Left renal cortex interstitium (tissue), 4 donors: ENCODE data around the gene B4GALT1. TPM values are rescaled to one million over a fixed set of nuclear protein-coding genes. Genes with fewer than 3 reads are reported as not detected.
"Not testable (repeated sequence)": the region's sequence is repeated elsewhere in the genome, so short reads cannot be mapped to it uniquely, and the experiment has no call there.

Experiments used
- DNase-seq, 4 donors: peaks; one replicate each; pipeline ENCODE4 v3.0.0-alpha.2; 2013; ENCODE audit warnings: low read depth in 4 of 4, low spot score in 2 of 4, missing footprints in 1 of 4
- polyA plus RNA-seq, 4 donors: library from polyadenylated mRNA; unstranded; fragments of 120-200 nt; gene quantifications; one replicate each; pipeline ENCODE4 v1.2.1, GENCODE V29; 2013; ENCODE audit not compliant: insufficient read length in 4 of 4

B4GALT1 gene
- polyA plus RNA-seq, 4 donors = 82.9 to 117 (median 105) TPM

DNA sequence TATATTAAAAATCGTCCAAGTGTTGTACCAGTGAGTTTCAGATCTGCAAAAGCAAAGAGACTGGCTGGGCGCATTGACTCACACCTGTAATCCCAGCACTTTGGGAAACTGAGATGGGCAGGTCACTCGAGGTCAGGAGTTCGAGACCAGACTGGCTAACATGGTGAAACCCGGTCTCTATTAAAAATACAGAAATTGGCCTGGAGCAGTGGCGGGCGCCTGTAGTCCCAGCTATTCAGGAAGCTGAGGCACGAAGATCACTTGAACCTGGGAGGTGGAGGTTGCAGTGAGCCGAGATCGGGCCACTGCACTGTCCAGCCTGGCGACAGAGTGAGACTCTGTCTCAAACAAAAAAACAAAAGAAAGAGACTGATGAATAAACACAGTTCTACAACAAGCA is 18.3 kb upstream of the B4GALT1 start:
- DNase-seq = no peak

GRCh38 chr9:33184963-33185362 is 17.8 kb upstream of the B4GALT1 start:
- no peak for DNase-seq

DNA sequence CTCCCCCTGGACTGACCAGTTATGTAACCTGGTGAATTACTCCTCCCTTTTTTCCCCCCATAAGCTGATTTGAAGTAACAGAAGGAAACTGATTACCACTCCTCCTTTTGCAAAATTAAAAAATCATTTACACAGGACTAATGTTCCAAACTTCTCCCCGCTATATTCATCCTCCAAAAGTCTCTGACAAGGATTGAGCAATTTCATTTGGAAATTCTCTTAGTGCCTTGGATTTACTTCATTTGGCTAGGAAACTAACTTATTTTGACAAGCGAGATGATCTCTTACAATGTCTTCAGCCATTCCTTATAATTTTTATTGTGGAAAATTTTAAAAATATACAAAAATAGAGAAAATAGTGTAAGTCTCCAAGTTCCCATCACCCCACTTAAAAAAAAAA is 15.4 kb upstream of the B4GALT1 start:
- no peak for DNase-seq

- DNase-seq = no peak
These were observed 13.5 kb upstream of the B4GALT1 start for GRCh38 chr9:33180526-33181184.

GRCh38 chr9:33178972-33179697 is 12.0 kb upstream of the B4GALT1 start:
- DNase-seq = no peak

DNA sequence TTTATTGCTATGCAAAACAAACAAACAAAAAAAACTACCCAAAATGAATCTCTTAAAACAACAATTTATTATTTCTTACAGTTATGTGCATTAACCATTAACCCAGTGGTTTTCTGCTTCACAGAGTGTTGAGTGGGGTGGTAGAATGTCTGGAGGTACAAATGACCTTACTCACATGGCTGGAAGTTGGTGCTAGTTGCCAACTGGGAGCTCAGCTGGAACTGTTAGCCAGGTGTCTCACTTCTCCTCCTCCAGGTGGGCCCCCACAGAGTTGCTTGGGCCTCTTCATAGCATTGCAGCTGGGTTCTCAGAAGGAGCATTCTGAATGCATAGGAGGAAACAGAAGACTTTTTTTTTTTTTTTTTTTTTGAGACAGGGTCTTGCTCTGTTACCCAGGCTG is 10.5 kb upstream of the B4GALT1 start:
- DNase-seq = no peak

DNA sequence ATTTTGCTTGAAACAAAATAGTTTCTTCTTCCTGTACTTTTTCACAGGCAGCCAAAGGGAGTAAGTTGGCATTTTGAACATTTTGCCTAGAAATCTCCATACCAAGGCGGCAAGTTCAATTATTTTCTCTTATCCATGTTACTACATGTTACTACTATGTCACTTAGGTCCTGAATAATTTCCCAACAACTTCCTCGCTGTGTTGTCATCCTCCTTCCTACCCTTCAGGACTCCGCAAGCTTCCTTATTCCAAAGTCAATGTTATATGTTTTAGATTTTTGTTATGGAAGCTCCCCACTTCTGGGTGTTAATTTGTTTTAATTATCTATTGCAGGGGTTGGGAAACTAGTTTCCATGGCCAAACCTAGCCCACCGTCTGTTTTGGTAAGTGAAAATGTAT is 9.9 kb upstream of the B4GALT1 start:
- DNase-seq = no peak

DNA sequence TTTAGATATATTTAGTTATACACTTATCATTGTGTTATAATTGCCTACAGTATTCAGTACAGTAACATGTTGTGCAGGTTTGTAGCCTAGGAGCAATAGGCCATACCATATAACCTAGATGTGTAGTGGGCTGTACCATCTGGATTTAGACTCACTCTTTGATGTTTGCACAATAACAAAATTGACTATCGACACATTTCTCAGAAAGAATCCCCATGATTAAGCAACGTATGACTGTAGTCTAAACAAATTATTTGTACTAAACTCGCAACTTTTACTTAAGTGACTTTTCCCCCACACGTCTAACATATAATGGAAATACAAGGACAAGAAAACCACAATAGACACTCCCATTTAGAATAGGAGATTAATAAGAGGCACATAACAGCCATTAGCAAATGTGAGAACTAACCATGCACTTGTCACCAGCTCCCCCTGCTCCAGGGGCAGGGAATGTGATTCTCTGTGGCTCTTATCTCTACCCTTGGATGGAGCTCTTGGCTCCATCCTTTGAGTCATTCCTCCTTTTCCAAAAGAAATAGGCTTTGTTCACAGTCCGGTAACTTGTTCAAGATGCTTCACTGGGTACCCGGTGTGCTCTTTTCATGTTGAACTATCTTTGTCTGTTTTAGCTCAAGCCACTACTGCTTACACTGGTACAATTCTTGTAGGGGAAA is 8.7 kb upstream of the B4GALT1 start:
- DNase-seq = no peak

DNA sequence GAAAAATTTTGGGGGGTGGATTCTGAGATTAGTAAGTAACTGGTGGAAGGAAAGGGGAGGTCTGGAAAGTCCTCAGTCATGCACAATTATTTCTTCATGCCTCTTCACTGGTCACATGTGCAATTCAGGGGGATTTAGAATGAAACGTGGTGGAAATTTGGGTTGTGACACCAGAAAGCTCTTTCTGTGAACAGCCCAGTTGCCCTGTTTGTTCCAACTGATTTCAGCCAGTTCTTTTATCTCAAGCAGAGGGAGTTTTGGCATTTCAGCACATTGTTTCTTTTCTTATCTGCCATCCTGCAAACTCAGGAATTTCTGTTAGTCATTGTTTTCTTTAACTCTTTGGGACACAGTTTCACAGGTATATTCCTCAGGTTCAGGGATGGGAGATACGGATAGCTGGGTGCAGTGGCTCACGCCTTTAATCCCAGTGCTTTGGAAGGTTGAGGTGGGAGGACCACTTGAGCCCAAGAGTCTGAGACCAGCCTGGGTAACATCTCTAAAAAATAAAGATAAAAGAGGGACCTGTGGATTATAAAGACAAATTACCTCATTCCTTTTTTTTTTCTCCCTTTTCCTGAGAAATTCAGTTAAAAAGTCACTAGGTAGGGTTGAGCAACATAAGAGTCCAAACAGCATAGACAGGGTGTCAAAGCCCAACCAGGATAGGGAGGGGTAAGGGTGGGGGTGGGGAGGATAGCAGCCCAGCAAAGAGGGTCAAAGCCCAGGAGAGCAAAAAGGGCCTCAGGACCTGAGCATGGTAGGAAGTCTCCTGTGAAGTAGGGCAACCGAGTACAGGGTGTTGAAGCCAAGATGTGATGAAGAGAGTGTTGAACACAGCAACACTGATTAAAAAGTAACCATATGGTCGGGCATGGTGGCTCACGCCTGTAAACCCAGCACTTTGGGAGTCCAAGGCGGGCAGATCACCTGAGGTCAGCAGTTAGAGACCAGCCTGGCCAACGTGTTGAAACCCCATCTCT is 5.4 kb upstream of the B4GALT1 start:
- DNase-seq = no peak

DNA sequence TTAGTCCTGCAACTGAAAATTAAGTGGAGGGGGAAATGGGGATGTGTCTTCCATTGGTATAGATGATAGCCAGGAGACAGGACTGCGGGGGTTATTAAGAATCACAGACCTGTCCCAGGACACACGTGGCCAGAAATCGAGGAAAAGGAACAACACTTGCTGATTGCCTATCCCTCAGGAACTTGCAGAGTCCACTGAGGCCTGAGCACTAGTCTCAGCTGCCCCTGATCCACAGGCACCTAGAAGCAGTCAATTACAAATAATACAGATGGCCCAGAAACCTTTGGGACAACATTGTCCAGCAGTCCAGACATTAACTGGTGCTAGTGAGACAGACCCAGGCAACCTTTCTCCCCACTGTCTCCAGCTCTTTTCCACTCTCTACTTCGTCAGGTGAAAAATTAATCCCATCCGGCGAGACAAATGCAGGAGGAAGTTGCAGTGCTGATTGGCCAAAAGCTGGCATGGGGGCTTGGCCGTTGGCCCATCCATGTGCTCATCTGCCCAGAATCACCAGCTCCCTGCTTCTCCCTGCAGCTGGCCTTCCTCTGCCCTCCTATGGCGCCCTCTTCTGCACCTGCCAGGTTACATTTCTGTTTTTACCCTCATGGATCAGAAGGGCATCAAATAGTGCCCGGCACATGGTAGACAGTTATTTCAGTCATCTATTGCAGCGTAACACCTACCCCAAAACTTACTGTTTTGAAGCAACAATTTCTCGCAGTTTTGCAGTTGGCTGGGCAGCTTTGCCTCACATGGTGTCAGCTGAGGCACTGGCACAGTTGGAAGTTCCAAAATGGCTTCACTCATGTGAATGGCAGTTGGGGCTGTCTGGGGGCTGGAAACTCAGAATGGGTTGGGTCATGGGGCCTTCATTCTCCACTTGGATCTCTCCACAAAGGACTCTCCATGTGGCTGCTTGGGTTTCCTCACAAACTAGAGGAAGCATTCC is 3.6 kb upstream of the B4GALT1 start:
- DNase-seq = no peak

DNA sequence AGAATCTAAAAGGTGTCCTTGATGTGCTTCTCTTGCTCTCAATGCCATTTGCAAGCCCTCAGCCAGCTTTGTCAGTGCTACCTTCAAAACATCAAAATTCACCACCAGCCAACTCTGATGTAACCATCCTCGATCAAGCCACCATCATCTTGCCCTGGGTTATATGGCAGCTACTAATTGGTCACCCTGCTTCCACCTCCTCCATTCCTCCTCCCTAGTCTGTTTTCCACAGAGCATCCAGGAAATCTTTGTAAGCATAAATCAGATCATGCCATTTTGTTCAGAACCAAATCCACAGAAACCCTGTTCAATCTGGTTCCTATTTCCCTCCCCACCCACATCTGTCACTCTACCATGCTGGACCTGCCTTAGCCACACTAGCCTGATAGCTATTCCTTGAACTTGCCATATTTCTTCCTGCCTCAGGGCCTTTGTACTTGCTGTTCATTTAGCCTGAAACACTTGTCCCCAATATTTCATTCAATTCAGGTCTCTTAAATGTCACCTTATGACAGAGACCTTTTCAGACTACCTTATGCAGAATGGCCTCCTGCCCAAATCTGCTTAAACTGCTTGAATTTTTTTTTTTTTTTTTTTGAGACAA is 1.9 kb upstream of the B4GALT1 start:
- no peak for DNase-seq

DNA sequence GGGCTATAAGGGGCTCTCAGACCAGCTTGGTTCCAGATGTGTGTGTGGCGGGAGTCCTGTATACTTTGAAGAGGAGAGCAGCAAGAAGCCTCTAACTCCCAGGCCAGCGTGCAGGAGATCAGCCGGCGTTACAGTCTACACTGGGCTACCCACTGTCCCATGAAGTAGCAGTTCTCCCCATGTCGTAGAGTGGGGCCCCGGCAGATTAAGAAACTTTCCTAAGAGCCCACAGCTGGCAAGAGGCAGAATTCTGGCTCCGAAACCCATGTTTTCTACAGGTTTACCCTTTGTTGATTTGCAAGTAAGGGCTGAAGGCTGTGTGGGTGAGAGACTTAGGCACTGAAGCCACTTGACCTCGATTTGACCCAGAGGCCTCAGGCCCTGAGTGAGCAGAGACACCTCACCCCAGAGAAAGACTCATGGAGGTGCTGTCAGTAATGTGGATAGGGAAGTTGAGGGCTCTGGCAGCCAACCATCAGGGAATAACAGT is 881 bp upstream of the B4GALT1 start:
- no peak for DNase-seq

DNA sequence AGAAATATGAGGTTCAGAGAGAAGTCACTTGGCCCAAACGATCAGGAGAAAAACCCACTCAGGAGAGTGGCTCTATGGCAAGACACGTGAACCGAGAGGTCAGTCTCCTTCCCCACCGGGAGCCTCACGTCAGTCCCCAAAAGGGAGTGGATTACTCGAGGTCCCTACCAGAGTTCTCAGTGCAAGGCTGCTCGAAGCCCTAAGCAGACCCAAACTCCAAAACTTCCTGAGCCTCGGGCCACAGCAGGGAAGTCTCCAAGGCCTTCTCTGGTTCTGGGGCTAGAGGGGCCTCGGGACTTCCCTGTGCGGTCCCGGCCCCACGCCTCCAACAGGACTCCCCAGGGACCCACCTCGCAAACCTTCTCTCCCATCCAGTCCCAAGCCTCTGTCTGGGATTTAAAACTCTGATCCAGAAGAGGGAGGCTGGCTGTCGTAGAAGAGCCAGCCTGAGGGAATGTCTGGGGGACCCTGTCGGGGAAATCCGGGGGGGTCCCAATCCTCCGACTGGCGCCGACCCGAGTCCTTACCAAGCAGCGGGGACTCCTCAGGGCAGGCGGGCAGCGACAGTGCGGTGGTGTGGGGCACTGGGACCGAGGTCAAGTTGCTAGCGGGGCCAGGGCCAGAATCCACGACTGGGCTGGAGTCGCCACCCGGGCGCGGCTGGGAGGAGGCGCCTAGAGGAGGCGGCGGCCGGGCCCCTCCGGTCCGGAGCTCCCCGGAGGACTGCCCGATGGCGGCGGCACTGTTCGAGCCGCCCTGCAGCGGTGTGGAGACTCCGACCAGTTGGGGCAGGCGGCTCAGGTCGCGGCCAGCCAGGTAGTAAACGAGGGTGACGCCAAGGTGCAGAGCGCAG is 679 bp downstream of the B4GALT1 start:
- no peak for DNase-seq

DNA sequence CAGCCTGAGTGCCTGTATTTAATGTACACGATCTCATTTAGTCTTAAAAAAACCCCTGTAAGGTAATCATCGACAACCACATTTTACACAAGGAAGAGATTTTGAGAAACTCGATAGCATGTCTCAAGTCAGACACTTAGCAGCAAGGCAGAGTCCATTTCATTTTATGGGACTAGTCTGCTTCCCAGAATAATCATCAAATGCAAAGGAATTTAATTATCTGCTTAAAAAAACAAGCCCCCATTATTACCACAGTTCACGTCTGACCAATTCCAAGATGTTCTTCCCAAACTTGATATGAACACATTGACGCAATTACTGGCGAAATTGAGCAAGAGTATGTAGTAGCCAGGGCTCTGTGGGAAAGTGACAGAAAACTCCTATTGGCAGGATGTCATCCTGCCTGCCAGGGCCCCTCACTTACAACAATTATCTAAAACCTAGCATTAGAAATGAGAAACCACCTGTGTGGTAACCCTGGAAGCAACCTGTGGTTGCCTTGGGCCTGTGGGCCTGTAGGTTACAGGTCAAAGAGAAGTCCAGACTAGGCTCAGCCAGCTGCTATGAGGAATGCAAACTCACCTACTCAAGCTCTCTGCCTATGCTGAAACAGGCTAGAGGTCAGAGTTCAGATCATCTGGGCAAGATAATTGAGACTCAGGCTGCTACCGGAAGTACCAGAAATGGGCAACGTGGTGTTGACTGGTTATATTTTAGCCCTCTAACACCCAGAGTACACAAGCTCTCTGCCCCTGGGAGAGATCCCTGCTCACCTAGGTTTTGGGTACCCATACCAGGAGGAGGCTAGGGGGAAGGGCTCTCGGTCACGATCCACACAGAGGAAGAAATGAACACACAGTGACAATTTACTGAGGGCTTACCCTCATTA is 1.6 kb downstream of the B4GALT1 start:
- DNase-seq = no peak

DNA sequence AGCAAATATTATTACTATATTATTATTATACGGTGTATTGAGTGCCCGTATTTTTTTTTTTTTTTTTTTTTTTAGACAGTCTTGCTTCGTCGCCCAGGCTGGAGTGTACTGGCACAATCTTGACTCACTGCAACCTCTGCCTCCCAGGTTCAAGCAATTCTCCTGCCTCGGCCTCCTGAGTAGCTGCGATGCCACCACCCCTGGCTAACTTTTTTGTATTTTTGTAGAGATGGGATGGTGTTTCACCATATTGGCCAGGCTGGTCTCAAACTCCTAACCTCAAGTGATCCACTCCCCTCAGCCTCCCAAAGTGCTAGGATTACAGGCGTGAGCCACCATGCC is 2.2 kb downstream of the B4GALT1 start:
- not testable (repeated sequence) for DNase-seq

DNA sequence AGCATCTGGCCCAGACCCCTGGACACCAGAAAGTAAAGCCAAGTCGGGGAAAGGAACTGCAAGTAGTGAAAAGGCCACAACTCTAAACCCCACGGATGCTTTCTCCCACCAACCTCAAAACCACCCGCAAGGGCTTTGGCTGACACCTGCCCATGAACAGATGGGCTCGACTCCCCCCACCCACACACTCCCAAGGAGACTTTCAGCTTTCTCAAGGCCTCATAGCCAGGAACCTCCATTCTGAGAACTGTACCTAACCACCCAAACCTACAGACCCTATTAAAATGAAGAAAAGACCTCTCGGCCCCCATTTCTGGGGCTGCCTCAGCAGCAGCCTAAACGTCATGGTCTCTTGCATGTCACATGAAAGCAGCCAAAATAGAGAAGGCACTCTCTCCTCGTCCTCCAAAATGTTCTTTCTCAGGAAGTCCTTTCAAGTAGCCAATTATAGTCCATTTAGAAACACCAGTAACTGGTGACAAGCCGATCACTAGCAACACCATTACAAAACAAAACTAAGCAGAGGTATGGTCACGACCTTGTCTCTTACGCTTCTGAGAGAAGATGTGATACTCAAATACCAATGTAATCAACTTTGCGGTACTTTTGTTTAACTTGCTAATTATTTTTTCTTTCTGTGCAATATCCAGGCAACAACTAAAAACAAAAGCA is 2.9 kb downstream of the B4GALT1 start:
- no peak for DNase-seq
